Liver (tissue), 9 donors: ENCODE results near the gene P2RY12. TPM values are rescaled to one million over a fixed set of nuclear protein-coding genes. Genes with fewer than 3 reads are reported as not detected.
"Not testable (repeated sequence)": the region's sequence is repeated elsewhere in the genome, so short reads cannot be mapped to it uniquely, and the experiment has no call there.

Experiments
- DNase-seq: peaks from one replicate; pipeline ENCODE4 v3.0.0-alpha.2; 2017; ENCODE audit warnings: low spot score
- H3K27ac ChIP-seq, 2 donors: one replicate each; pipeline ENCODE4 v1.7.0; 2013; ENCODE audit warnings: inconsistent platforms in 2 of 2, low read length in 2 of 2, control low read depth in 1 of 2, low read depth in 1 of 2, mild to moderate bottlenecking in 1 of 2
- H3K27me3 ChIP-seq, 4 donors: one replicate each; pipeline versions ENCODE4 v1.6.1 to v1.7.0; 2013; ENCODE audit warnings: low read length in 3 of 4, inconsistent platforms in 1 of 4, mild to moderate bottlenecking in 1 of 4, moderate library complexity in 1 of 4; ENCODE audit not compliant: control insufficient read depth in 4 of 4, insufficient read depth in 4 of 4
- H3K36me3 ChIP-seq, 4 donors: one replicate each; pipeline versions ENCODE4 v1.6.1 to v1.7.0; 2013; ENCODE audit warnings: low read length in 3 of 4, mild to moderate bottlenecking in 3 of 4, low read depth in 1 of 4, moderate library complexity in 1 of 4; ENCODE audit not compliant: control insufficient read depth in 4 of 4, insufficient read depth in 3 of 4
- H3K4me1 ChIP-seq, 4 donors: one replicate each; pipeline versions ENCODE4 v1.6.1 to v1.7.0; 2013; ENCODE audit warnings: low read length in 3 of 4, mild to moderate bottlenecking in 3 of 4, moderate library complexity in 1 of 4; ENCODE audit not compliant: control insufficient read depth in 4 of 4, insufficient read depth in 4 of 4
- H3K4me3 ChIP-seq, 3 donors: one replicate each; pipeline versions ENCODE4 v1.6.1 to v1.7.0; 2013; ENCODE audit warnings: low read length in 3 of 3, control low read depth in 1 of 3, low read depth in 1 of 3, mild to moderate bottlenecking in 1 of 3
- H3K9ac ChIP-seq, 2 donors: one replicate each; pipeline ENCODE4 v1.7.0; 2013; ENCODE audit warnings: low read length in 2 of 2, mild to moderate bottlenecking in 2 of 2, moderate library complexity in 2 of 2, control low read depth in 1 of 2, low read depth in 1 of 2
- H3K9me3 ChIP-seq, 4 donors: one replicate each; pipeline versions ENCODE4 v1.6.1 to v1.7.0; 2013; ENCODE audit warnings: low read length in 3 of 4; ENCODE audit not compliant: control insufficient read depth in 4 of 4
- EGR1 ChIP-seq, 2 donors: IDR thresholded peaks; 2 replicates each; pipeline ENCODE4 v1.6.1; 2016 to 2018; ENCODE audit warnings: antibody characterized with exemption in 2 of 2, low read depth in 2 of 2
- FOXA1 ChIP-seq: IDR thresholded peaks from 2 replicates; pipeline ENCODE4 v1.6.1; 2016; ENCODE audit warnings: antibody characterized with exemption
- FOXA2 ChIP-seq: IDR thresholded peaks from 2 replicates; pipeline ENCODE4 v1.6.1; 2016; ENCODE audit warnings: antibody characterized with exemption
- GABPA ChIP-seq, 2 donors: IDR thresholded peaks in 1 of 2; conservative IDR thresholded peaks in 1 of 2; 2 replicates each; pipeline ENCODE4 v1.6.1; 2016; ENCODE audit warnings: antibody characterized with exemption in 2 of 2, mild to moderate bottlenecking in 1 of 2, moderate library complexity in 1 of 2
- HNF4A ChIP-seq, 2 donors: conservative IDR thresholded peaks; 2 replicates each; pipeline ENCODE4 v1.6.1; 2016; ENCODE audit warnings: antibody characterized with exemption in 2 of 2, mild to moderate bottlenecking in 2 of 2
- HNF4G ChIP-seq: IDR thresholded peaks from 2 replicates; pipeline ENCODE4 v1.6.1; 2016; ENCODE audit warnings: antibody characterized with exemption
- JUND ChIP-seq, 2 donors: IDR thresholded peaks; 2 replicates each; pipeline ENCODE4 v1.6.1; 2016; ENCODE audit warnings: antibody characterized with exemption in 2 of 2
- MAX ChIP-seq: IDR thresholded peaks from 2 replicates; pipeline ENCODE4 v1.6.1; 2016; ENCODE audit warnings: antibody characterized with exemption
- NR2F2 ChIP-seq: IDR thresholded peaks from 2 replicates; pipeline ENCODE4 v1.6.1; 2016; ENCODE audit warnings: antibody characterized with exemption
- RAD21 ChIP-seq, 2 donors: IDR thresholded peaks; 2 replicates each; pipeline ENCODE4 v1.6.1; 2016; ENCODE audit warnings: antibody characterized with exemption in 2 of 2, mild to moderate bottlenecking in 2 of 2
- RXRA ChIP-seq, 2 donors: IDR thresholded peaks; 2 replicates each; pipeline ENCODE4 v1.6.1; 2017 to 2018; ENCODE audit warnings: antibody characterized with exemption in 2 of 2, mild to moderate bottlenecking in 1 of 2
- SP1 ChIP-seq: IDR thresholded peaks from 2 replicates; pipeline ENCODE4 v1.6.1; 2018; ENCODE audit warnings: antibody characterized with exemption, mild to moderate bottlenecking
- TAF1 ChIP-seq: conservative IDR thresholded peaks from 2 replicates; pipeline ENCODE4 v1.6.1; 2016; ENCODE audit warnings: antibody characterized with exemption, mild to moderate bottlenecking
- WGBS: extraction: QIAGEN DNeasy Blood & Tissue Kit; methylation state at CpG from one replicate; pipeline ENCODE4 v1.1.7; 2013; 5-methylcytosine and 5-hydroxymethylcytosine counted together
- polyA plus RNA-seq, 2 donors: library from polyadenylated mRNA; stranded (reverse) in 1 of 2; unstranded in 1 of 2; fragments of 200-250 nt in 1 of 2; fragments of >200 nt in 1 of 2; fragmentation: Nextera tagmentation in 1 of 2; extraction: Ambion mirVana in 1 of 2; gene quantifications; one replicate each; pipeline versions ENCODE4 v1.2.1 to v1.2.3, GENCODE V29; 2013 to 2015
- total RNA-seq, 2 donors: library from RNA; depleted of rRNA; stranded (reverse); fragments of >200 nt; gene quantifications; one replicate each; pipeline ENCODE4 v1.2.3, GENCODE V29; 2014
- TF ChIP-seq, protein P1 (sequence below): IDR thresholded peaks from 2 replicates; pipeline ENCODE4 v1.6.1; 2016; ENCODE audit warnings: antibody characterized with exemption
- TF ChIP-seq, protein P2 (sequence below): IDR thresholded peaks from 2 replicates; pipeline ENCODE4 v1.6.1; 2016; ENCODE audit warnings: antibody characterized with exemption
- TF ChIP-seq, protein P3 (sequence below): fragments of 150-350 bp; IDR thresholded peaks from 2 replicates; pipeline ENCODE4 v1.5.1; 2017; ENCODE audit warnings: improper control_type of control experiment, low read depth, low read length; ENCODE audit not compliant: missing input control
- donor health status: healthy.
- donor health status: healthy.
- donor health status: healthy.
- donor health status: healthy.
- donor health status: healthy.

Gene P2RY12
- total and polyA plus RNA-seq, 4 donors: 0.43 to 2.8 (median 1.6) TPM

- TF ChIP-seq, protein P1, sequence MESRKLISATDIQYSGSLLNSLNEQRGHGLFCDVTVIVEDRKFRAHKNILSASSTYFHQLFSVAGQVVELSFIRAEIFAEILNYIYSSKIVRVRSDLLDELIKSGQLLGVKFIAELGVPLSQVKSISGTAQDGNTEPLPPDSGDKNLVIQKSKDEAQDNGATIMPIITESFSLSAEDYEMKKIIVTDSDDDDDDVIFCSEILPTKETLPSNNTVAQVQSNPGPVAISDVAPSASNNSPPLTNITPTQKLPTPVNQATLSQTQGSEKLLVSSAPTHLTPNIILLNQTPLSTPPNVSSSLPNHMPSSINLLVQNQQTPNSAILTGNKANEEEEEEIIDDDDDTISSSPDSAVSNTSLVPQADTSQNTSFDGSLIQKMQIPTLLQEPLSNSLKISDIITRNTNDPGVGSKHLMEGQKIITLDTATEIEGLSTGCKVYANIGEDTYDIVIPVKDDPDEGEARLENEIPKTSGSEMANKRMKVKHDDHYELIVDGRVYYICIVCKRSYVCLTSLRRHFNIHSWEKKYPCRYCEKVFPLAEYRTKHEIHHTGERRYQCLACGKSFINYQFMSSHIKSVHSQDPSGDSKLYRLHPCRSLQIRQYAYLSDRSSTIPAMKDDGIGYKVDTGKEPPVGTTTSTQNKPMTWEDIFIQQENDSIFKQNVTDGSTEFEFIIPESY: no peak
- TF ChIP-seq HNF4A (conservative IDR thresholded peaks at IDR 0.05): no peak
Measured at GRCh38 chr3:151394611-151395010, 10.1 kb upstream of the P2RY12 start (continued).

DNA sequence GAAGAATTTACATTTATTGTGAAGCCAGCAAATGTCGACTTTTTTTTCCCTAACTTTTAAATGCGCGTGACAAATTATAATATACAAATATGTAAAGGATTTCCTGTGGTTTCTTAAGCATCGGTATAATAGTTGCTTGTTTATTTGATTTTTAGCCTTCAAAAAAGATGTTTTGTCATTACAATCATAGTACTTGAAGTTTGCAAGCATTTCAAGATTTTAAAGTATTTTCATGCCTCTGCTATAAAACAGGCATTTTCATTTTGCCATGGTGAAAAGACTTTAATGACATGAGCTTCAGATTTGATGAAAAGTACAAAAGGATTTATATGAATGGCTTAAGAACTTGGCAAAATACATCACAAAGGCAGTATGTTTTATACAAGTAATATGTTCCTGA, 9.4 kb upstream of the P2RY12 start:
- Histone ChIP-seq H3K9me3 (no peaks in the 10 kb centered on the region), H3K27ac (no peak overlapping the region), H3K4me1 (no peaks in the 10 kb centered on the region), H3K4me3 (no peak overlapping the region), H3K9ac (no peak overlapping the region), H3K36me3 (no peaks in the 10 kb centered on the region), H3K27me3 (no peaks in the 10 kb centered on the region)
- TF ChIP-seq TAF1 (no peak), FOXA2 (no peak), JUND (IDR thresholded peaks at IDR 0.05) (no peak), EGR1 (IDR thresholded peaks at IDR 0.05; ENCODE audit: low read depth in 2 of 2) (no peak)
- WGBS: 65% methylated on average over 4 of the region's 4 CpGs
- DNase-seq: no peak

DNA sequence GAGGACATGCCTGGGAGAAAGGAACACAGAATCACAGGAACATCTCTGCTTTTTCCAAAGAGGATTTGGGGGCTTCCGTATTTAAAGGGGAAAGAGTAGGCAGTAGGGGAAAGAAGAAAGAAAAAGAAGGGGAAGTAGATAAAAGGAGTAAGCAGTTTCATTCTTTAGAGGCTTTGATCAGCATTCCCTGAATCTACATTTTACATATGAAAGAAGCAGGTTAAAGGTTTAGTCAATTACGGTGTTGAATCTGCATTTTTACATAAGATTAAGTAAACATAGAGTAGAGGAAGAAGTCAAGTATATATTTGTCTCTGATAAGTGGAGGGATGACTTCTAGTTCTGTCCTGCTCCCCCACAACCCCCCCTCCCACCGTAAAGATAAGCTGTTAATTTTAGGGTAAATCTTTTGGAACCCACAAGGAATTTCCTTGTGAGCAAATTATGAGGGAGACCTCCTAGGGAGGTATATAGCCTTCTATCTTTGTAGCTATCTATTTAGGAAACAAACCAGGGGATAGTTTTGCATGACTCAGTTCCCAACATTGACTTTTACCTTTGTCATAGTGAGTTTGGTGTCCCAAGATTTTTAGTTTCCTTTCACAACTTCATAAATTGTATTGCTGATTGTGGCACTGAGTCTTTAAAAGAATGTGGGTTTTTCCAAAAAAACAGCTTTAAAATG, 8.7 kb upstream of the P2RY12 start:
- no peak overlapping the region for H3K27ac ChIP-seq
- TF ChIP-seq HNF4G (no peak), FOXA1 (no peak), JUND (IDR thresholded peaks at IDR 0.05) (no peak), EGR1 (IDR thresholded peaks at IDR 0.05; ENCODE audit: low read depth in 2 of 2) (no peak), FOXA2 (no peak), RAD21 (IDR thresholded peaks at IDR 0.05) (no peak), MAX (no peak), GABPA (IDR thresholded peaks at IDR 0.05 in 1 of 2, conservative IDR thresholded peaks at IDR 0.05 in 1 of 2) (no peak), RXRA (IDR thresholded peaks at IDR 0.05) (no peak), TAF1 (no peak), HNF4A (conservative IDR thresholded peaks at IDR 0.05) (no peak), NR2F2 (no peak), SP1 (no peak)
- TF ChIP-seq, protein P2, sequence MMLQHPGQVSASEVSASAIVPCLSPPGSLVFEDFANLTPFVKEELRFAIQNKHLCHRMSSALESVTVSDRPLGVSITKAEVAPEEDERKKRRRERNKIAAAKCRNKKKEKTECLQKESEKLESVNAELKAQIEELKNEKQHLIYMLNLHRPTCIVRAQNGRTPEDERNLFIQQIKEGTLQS: no peak
- TF ChIP-seq, protein P1: no peak
- TF ChIP-seq, protein P3, sequence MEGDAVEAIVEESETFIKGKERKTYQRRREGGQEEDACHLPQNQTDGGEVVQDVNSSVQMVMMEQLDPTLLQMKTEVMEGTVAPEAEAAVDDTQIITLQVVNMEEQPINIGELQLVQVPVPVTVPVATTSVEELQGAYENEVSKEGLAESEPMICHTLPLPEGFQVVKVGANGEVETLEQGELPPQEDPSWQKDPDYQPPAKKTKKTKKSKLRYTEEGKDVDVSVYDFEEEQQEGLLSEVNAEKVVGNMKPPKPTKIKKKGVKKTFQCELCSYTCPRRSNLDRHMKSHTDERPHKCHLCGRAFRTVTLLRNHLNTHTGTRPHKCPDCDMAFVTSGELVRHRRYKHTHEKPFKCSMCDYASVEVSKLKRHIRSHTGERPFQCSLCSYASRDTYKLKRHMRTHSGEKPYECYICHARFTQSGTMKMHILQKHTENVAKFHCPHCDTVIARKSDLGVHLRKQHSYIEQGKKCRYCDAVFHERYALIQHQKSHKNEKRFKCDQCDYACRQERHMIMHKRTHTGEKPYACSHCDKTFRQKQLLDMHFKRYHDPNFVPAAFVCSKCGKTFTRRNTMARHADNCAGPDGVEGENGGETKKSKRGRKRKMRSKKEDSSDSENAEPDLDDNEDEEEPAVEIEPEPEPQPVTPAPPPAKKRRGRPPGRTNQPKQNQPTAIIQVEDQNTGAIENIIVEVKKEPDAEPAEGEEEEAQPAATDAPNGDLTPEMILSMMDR: no peak
- no peaks in the 10 kb centered on the region for H3K4me1 ChIP-seq
- no peak overlapping the region for H3K4me3 ChIP-seq
- 60% methylated on average over 3 of the region's 3 CpGs for WGBS
- H3K9ac ChIP-seq: no peak overlapping the region
- no peaks in the 10 kb centered on the region for H3K36me3 ChIP-seq
- H3K9me3 ChIP-seq: no peaks in the 10 kb centered on the region
- no peak for DNase-seq
- H3K27me3 ChIP-seq: no peaks in the 10 kb centered on the region

- H3K36me3 ChIP-seq, DNase-seq, H3K9me3 ChIP-seq, H3K4me1 ChIP-seq, H3K27ac ChIP-seq, H3K27me3 ChIP-seq, H3K9ac ChIP-seq, H3K4me3 ChIP-seq: not testable (repeated sequence)
- WGBS: 92% methylated on average over 3 of the region's 3 CpGs
Measured at GRCh38 chr3:151392191-151392590, 7.6 kb upstream of the P2RY12 start.
